G401 (cell line): ENCODE data around the gene SF1. TPM values are rescaled to one million over a fixed set of nuclear protein-coding genes. Genes with fewer than 3 reads are reported as not detected.

Experiments used
- DNase-seq: peaks from one replicate; pipeline ENCODE4 v3.0.0-alpha.2; 2015; ENCODE audit warnings: low spot score
- in situ Hi-C: cut with HindIII; loops from 2 replicates; pipeline ENCODE4 v1.10.0; 2016; ENCODE audit warnings: low sequenced_read_pairs, mixed read lengths
- total RNA-seq: library from RNA; depleted of rRNA; stranded (reverse); fragments of >200 nt; shearing (Covaris generic); gene quantifications from 2 replicates; pipeline ENCODE4 v1.2.3, GENCODE V29; 2014

Gene SF1
- total RNA-seq, 1 experiment from 2014 or later, result 170 TPM

DNA sequence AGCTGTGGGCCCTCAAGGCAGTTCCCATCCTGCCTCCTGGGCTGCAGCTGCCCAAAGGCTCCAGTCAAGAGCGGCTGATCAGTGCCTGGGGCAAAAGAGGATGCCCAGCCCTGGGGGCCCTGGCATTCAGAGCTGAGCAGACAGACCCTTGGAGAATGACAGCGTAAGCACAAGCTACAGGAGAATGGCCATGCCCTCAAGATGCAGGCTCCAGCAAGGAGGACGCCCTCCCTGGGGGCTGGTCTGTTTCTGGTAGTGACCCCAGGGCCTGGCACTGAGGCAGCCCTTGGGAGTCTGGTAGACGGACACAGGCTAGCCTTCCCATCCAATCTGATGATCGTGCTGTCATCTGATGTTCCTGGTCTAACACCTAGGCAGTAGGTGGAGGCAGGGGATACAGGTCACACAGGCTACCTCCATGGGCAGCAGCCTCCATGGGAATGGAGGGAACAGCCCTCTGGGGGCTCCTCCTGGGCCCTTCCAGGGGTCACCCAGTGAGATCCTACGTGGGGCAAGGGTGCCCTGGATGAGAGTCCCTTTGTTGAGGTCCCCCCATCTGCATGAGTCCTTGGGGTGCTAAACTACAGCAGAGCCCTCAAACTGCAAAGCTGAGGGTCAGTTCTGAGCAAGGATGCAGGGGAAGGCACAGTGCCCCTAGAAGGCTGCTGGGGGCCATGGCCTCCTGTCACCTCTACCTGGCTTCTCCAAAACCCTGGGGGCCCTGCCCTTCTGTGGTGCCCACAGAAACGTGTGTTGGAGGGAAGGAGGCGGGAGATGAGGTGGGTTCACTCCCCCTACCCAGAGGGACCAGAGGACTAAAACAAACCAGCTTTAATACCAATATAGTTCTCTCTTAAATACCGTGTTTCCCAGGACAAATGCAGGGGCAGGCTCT is 10.2 kb upstream of the SF1 start:
- in situ Hi-C loops, result no loop called here
- DNase-seq, result no peak

GRCh38 chr11:64787526-64788320 is 9.4 kb upstream of the SF1 start:
- peak; percentile 58 for DNase-seq
- in situ Hi-C loops, result no loop called here

GRCh38 chr11:64786308-64786707 is 8.0 kb upstream of the SF1 start:
- in situ Hi-C loops, result no loop called here

DNA sequence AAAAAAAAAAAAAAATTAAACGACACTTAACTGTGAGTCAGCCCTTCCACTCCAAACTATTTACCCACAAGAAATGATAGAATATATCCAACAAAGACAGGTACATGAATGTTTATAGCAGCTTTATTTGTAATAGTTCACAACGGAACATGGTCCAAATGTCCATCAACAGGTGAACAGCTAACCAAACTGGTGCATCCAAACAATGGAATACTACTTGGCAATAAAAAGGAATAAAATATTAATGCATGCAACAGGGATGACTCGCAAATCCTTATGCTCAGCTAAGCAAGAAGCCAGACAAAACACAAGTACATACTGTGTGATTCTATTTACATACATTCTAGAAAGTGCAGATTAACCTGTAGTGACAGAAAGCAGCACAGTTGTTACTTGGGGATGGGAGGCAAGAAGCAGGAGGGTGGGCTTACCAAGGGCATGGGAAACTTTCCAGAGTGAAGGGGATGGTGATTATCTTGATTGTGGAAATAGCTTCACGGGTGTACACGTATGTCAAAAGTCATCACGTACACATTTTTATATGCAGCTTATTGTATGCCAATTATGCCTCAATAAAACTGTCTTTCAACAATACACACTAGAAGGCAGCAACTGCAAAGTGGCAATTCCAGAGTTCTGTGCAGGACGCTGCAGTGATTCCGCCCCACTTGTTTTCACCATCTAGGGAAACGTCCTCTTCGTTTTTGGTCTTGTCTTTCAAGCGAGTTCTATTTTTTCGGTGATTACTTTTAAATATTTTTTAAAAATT is 6.7 kb upstream of the SF1 start:
- no peak for DNase-seq
- in situ Hi-C loops, result no loop called here

More at GRCh38 chr11:64786308-64786707, 8.0 kb upstream of the SF1 start:
- no peak for DNase-seq

- no peak for DNase-seq
- in situ Hi-C loops, result loop anchor here (10.0 kb wide), 1 partner anchor 77 kb away; no protein-coding TSS in a partner anchor
These were observed 194 bp downstream of the SF1 start for GRCh38 chr11:64778223-64778472.

GRCh38 chr11:64777449-64778222 is 706 bp downstream of the SF1 start:
- in situ Hi-C loops, result loop anchor here (10.0 kb wide), 1 partner anchor 77 kb away; no protein-coding TSS in a partner anchor

GRCh38 chr11:64776875-64777274 is 1.5 kb downstream of the SF1 start:
- in situ Hi-C loops, result loop anchor here (10.0 kb wide), 1 partner anchor 78 kb away; no protein-coding TSS in a partner anchor
- DNase-seq, result no peak

More at GRCh38 chr11:64777449-64778222, 706 bp downstream of the SF1 start:
- DNase-seq, result peak; percentile 80

GRCh38 chr11:64776425-64776824 is 1.9 kb downstream of the SF1 start:
- in situ Hi-C loops, result loop anchor here (10.0 kb wide), 1 partner anchor 78 kb away; no protein-coding TSS in a partner anchor

GRCh38 chr11:64774144-64774543 is 4.2 kb downstream of the SF1 start:
- DNase-seq, result no peak
- in situ Hi-C loops, result loop anchor here (10.0 kb wide), 1 partner anchor 81 kb away; no protein-coding TSS in a partner anchor

More at GRCh38 chr11:64776425-64776824, 1.9 kb downstream of the SF1 start:
- no peak for DNase-seq

GRCh38 chr11:64772303-64773018 is 5.9 kb downstream of the SF1 start:
- DNase-seq, result no peak
- in situ Hi-C loops, result loop anchor here (10.0 kb wide), 1 partner anchor 82 kb away; no protein-coding TSS in a partner anchor

- DNase-seq, result no peak
- in situ Hi-C loops, result loop anchor here (10.0 kb wide), 1 partner anchor 83 kb away; no protein-coding TSS in a partner anchor
These were observed 6.5 kb downstream of the SF1 start for GRCh38 chr11:64771861-64772260.

DNA sequence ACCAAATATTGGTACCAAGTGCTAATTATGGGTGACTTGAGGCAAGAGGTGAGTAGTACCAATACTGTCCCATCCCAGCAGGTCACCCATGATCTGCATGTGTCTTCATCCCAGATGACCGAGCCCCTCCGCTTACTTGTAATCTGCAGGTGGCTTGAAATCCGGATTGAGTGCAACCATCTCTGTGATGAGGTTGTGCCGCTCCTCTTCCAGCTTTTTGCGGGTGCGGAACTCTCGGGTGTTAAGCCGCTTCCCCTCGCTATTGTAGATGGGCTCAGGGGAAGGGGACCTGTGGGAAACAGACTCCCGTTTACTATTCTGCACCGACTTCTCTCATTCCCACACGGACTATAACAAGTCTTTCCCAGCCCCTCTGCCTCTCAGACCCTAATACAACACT is 8.2 kb downstream of the SF1 start:
- in situ Hi-C loops, result loop anchor here (10.0 kb wide), 1 partner anchor 85 kb away; no protein-coding TSS in a partner anchor
- no peak for DNase-seq

- in situ Hi-C loops, result no loop called here
- no peak for DNase-seq
These were observed 9.1 kb downstream of the SF1 start for GRCh38 chr11:64769283-64769682.

GRCh38 chr11:64768300-64768694 is 10.0 kb downstream of the SF1 start:
- in situ Hi-C loops, result no loop called here
- DNase-seq, result no peak

DNA sequence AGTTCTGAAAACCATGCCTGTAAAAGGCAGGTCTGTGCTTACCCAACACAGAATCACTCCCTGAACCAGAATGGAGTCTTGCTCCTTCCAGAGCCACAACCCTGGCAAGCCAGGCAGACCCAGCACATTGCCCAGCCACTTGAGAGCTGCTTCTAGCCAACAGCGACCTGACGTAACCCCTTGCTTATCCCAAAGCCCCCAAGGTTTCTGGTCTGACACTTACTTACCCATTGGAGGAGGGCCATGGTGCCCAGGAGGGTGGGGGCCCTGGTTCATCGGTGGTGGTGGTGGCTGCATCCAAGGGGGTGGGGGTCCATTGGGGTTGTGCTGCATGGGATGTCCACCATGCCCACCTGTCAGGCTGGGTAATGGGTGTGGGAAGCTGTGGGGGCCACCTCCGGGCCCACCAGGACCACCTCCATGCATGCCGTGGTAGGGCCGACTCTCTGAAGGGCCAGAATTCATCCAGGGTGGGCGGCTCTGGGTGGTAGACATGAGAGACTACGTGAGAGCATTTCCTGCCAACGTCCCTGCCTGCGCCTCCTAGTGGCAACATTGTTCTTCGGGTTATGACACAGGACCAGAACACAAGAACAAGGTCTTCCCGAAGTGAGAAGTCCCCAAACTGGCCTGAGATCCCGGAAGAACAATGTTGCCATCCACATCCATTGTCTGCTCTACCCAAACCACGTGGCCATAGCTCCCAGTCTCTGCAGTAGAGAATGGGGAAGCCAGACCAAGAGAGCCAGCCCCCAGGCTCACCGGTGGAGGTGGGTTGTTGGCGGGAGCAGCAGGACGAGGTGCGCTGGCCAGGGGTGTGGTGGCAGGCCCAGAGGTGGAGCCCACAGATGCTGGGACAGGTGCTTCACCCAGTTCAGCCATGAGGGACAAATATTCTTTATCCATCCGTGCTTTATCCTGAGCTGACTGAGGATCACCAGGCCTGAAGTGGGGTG is 10.7 kb downstream of the SF1 start:
- peak; percentile 57 for DNase-seq
- in situ Hi-C loops, result no loop called here

DNA sequence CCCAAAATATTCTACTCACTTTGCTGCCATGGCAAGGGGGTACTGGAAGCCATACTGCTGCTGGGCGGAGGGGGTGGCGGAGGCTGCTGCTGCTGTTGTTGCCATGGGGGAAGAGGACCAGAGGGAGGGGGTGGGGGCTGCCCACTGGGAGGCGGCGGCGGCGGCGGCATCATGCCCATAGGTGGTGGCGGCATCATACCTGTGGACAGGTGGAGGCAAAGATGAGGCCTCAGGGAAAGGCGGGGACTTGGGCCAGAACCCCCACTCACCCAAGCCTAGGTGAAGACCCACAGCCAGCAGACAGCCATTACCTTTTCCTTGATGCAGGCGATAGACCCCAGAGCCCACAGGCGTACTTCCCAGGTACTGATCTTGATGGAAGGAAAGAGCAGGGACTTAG is 11.5 kb downstream of the SF1 start:
- DNase-seq, result no peak
- in situ Hi-C loops, result no loop called here
